GM10266 (cell line): ENCODE data around the gene FNDC5.

Source experiments
- DNase-seq: peaks from one replicate; pipeline ENCODE4 v3.0.0; 2012; ENCODE audit errors: extremely low spot score
- TF ChIP-seq, protein P1 (sequence below): IDR thresholded peaks from 2 replicates; pipeline ENCODE4 v1.5.1; 2012; ENCODE audit warnings: mild to moderate bottlenecking, low read depth; ENCODE audit not compliant: control insufficient read depth, insufficient read depth; ENCODE audit errors: missing control alignments

Gene FNDC5

GRCh38 chr1:32891630-32892029 is 20.9 kb upstream of the FNDC5 start:
- DNase-seq, result no peak
- TF ChIP-seq, protein P1, sequence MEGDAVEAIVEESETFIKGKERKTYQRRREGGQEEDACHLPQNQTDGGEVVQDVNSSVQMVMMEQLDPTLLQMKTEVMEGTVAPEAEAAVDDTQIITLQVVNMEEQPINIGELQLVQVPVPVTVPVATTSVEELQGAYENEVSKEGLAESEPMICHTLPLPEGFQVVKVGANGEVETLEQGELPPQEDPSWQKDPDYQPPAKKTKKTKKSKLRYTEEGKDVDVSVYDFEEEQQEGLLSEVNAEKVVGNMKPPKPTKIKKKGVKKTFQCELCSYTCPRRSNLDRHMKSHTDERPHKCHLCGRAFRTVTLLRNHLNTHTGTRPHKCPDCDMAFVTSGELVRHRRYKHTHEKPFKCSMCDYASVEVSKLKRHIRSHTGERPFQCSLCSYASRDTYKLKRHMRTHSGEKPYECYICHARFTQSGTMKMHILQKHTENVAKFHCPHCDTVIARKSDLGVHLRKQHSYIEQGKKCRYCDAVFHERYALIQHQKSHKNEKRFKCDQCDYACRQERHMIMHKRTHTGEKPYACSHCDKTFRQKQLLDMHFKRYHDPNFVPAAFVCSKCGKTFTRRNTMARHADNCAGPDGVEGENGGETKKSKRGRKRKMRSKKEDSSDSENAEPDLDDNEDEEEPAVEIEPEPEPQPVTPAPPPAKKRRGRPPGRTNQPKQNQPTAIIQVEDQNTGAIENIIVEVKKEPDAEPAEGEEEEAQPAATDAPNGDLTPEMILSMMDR, result no peak

GRCh38 chr1:32891241-32891570 is 20.5 kb upstream of the FNDC5 start:
- TF ChIP-seq, protein P1, result no peak
- DNase-seq, result no peak

GRCh38 chr1:32890516-32891240 is 20.0 kb upstream of the FNDC5 start:
- DNase-seq, result no peak
- TF ChIP-seq, protein P1, result no peak

DNA sequence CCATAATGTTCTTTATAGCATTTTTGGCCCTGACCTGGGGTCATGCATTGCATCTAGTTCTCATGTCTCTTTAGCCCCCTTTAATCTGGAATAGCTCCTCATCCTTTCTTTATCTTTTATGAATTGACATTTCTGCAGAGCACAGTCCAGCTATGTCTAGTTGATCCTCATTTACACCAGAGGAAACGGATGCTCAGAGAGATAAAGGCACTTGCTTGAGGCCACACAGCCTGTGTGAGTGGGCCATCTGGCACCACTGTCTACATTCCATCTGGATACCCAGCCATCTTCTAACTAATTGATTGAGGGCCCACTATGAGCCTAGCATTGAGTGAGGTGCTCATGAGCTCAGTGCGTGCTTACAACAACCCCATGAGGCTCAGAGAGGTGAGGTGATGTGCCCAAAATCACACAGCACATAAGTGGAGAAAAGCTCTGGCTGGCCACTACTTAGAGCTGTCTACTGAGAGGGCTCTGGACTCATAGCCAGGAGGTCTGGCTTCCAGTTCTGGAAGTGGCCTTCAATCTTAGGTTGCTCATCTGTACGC is 19.1 kb upstream of the FNDC5 start:
- DNase-seq, result no peak
- TF ChIP-seq, protein P1, result no peak

DNA sequence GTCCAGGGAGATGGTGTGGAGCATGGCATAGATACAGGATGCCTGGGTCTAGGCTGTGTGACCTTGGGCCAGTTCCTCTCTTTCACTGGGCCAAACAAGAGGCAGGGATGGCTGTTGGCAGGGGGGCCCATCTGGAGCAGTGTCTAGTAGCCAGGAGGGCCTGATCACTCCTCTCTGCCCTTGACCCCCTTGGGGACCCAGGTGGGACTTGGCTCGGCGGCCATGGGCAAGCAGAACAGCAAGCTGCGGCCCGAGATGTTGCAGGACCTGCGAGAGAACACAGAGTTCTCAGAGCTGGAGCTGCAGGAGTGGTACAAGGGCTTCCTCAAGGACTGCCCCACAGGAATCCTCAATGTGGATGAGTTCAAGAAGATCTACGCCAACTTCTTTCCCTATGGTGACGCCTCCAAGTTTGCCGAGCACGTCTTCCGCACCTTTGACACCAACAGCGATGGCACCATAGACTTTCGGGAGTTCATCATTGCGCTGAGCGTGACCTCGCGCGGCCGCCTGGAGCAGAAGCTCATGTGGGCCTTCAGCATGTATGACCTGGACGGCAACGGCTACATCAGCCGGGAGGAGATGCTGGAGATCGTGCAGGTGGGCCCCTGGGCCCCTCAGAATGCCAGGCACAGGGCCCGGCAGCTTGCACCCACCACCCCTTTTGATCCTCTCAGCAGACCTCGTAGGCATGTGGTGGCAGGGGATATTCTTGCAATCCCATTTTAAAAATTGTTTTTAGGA is 18.1 kb upstream of the FNDC5 start:
- no peak for DNase-seq
- TF ChIP-seq, protein P1, result no peak

- no peak for DNase-seq
- TF ChIP-seq, protein P1, result no peak
Measured at GRCh38 chr1:32888134-32888533, 17.4 kb upstream of the FNDC5 start.

DNA sequence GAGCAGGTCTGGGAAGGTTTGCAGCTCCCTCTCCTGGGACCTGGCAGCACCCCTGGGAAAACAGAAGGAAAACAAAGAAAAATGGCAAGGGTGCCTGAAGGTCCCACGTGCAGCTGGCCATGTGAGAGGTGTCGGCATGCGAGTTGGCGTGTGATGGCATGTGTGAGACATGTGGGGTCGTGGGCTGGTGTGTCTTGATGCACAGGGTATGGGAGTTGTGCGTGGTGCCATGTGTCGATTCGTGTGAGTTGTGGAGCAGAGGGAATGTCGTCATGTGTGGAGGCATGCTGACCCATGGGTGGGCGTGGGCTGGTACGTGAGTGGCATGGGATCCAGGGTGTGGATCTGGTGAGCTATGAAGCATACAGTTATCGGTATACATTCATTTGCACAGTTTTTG is 16.9 kb upstream of the FNDC5 start:
- TF ChIP-seq, protein P1, result no peak
- DNase-seq, result no peak
